Measurements from ENCODE around the gene EMC10. TPM values are rescaled to one million over a fixed set of nuclear protein-coding genes. Genes with fewer than 3 reads are reported as not detected.

EMC10 gene
- total RNA-seq, 1 experiment from 2014 or later = 86.0 TPM

- Histone ChIP-seq H3K27me3 (replicated peaks) (no peaks in the 10 kb centered on the region), H3K4me3 (no peak overlapping the region), H3K4me1 (replicated peaks) (peaks cover 10% of the 10 kb centered on the region), H3K36me3 (peaks cover 21% of the 10 kb centered on the region), H3K9me3 (replicated peaks) (no peaks in the 10 kb centered on the region), H3K27ac (no peak overlapping the region)
- no peak for DNase-seq (ENCODE audit: low read depth in 1 of 2, low spot score in 2 of 2)
Measured at GRCh38 chr19:50477751-50478515, 1.6 kb downstream of the EMC10 start.

DNA sequence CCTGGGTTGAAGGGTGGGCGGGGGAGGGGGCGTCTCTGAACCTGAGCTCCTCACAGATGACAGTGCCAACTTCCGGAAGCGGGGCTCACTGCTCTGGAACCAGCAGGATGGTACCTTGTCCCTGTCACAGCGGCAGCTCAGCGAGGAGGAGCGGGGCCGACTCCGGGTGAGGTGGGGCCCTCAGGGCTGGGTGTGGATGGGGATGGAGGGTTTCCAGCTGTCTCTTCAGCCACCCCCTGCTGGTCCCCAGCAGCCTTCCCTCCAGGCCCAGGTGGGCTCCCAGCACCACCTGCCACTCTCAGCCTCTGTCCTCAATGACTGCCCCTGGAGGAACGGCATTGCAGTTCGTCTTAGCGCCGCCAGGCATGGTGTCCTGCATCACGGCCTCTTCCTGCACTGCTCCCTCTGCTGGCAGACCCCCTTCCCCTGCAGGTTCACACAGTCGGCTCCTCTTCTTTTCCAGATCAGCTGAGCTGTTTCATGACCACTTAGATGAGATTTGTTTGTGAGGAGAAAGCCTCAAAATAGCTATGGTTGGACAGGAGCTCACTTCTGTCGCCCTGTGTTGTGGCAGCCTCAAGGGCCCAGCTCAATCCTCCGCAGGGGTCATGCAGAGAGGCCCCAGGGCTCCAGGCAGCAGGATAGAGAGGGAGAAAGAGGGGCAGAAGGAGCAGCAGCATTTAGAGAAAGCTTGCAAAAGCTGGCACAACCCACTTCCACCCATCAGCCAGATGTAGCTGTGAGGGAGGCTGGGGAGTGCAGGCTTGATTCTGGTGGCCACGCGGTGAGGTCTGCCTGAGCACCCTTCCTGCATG lies 2.8 kb downstream of the EMC10 start:
- no peak overlapping the region for H3K27ac ChIP-seq
- peak; percentile 19 to 75 for DNase-seq (ENCODE audit: low read depth in 1 of 2, low spot score in 2 of 2)
- no peak overlapping the region for H3K4me3 ChIP-seq
- H3K9me3 ChIP-seq (replicated peaks) = no peaks in the 10 kb centered on the region
- peaks cover 21% of the 10 kb centered on the region for H3K36me3 ChIP-seq
- H3K4me1 ChIP-seq (replicated peaks) = peaks cover 10% of the 10 kb centered on the region
- no peaks in the 10 kb centered on the region for H3K27me3 ChIP-seq (replicated peaks)

DNA sequence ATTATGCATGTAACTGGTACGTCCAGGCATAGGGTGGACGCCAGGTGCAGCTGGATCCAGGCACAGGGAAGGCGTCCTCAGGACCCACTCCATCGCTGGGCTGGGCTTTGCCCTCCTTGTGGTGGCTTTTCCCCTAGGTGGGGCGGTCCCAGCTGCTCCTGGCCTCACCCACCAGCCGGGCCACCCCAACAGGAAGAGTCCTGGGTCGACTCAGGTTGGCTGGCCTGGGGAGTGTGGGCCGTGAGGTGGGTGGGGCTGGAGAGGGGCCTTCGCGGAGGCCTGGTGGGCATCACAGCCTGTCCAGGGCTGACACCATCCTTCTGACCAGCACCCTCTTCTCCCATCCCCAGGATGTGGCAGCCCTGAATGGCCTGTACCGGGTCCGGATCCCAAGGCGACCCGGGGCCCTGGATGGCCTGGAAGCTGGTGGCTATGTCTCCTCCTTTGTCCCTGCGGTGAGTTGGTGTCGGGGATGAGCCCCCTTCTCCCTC lies 3.5 kb downstream of the EMC10 start:
- Histone ChIP-seq H3K9me3 (replicated peaks) (no peaks in the 10 kb centered on the region), H3K27ac (no peak overlapping the region), H3K4me1 (replicated peaks) (peaks cover 10% of the 10 kb centered on the region), H3K27me3 (replicated peaks) (no peaks in the 10 kb centered on the region), H3K4me3 (no peak overlapping the region), H3K36me3 (peaks cover 21% of the 10 kb centered on the region)
- DNase-seq (ENCODE audit: low read depth in 1 of 2, low spot score in 2 of 2) = no peak

- Histone ChIP-seq H3K4me3 (no peak overlapping the region), H3K4me1 (replicated peaks) (peaks cover 10% of the 10 kb centered on the region), H3K9me3 (replicated peaks) (no peaks in the 10 kb centered on the region), H3K27ac (no peak overlapping the region), H3K27me3 (replicated peaks) (no peaks in the 10 kb centered on the region), H3K36me3 (peaks cover 21% of the 10 kb centered on the region)
- no peak for DNase-seq (ENCODE audit: low read depth in 1 of 2, low spot score in 2 of 2)
Measured at GRCh38 chr19:50480281-50481111, 4.2 kb downstream of the EMC10 start.

- no peak for DNase-seq (ENCODE audit: low read depth in 1 of 2, low spot score in 2 of 2)
- Histone ChIP-seq H3K27me3 (replicated peaks) (no peaks in the 10 kb centered on the region), H3K4me1 (replicated peaks) (peaks cover 6% of the 10 kb centered on the region), H3K36me3 (peaks cover 21% of the 10 kb centered on the region), H3K4me3 (no peak overlapping the region), H3K27ac (no peak overlapping the region), H3K9me3 (replicated peaks) (peaks cover 4% of the 10 kb centered on the region)
Measured at GRCh38 chr19:50481351-50482149, 5.2 kb downstream of the EMC10 start.

DNA sequence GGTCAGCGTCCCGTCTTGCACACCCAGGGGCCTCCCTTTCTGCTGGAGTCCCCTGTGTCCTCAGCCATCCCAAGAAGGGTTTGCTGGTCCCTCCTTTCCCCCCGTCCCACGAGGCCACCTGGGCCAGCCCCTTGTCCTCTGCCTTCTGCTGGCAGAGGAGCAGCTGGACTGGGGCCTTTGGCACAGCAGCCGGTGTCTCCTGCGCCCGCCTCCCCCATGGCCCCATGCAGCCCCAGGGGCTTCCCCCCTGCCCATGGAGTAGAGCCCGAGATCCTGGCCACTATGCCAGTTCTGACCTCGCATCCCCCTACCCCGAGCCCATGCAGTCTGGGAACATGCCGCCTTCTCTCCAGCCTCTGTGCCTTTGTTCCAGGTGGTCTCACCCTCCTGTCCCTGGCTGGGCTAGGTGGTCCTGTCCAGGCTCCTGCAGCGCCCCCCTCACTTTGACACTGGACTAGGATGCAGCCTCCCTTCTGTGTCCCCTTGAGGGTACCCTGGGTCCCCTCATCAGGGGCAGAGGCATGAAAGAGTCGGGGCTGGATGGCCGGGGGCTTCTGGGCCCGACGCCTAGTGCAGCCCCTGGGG lies 6.1 kb downstream of the EMC10 start:
- H3K27ac ChIP-seq = no peak overlapping the region

DNA sequence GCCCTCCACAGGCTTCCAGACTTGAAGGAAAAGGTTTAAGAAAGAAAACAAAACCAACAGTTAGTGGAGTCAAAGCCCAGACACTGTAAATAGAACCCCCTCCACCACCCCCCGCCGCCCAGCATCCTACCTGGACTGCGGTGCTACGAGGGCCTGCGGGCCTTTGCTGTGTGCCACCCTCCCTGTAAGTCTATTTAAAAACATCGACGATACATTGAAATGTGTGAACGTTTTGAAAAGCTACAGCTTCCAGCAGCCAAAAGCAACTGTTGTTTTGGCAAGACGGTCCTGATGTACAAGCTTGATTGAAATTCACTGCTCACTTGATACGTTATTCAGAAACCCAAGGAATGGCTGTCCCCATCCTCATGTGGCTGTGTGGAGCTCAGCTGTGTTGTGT lies 6.6 kb downstream of the EMC10 start:
- H3K9me3 ChIP-seq (replicated peaks) = peaks cover 8% of the 10 kb centered on the region
- H3K36me3 ChIP-seq = peaks cover 21% of the 10 kb centered on the region
- H3K4me3 ChIP-seq = no peak overlapping the region
- no peak for DNase-seq (ENCODE audit: low read depth in 1 of 2, low spot score in 2 of 2)
- H3K27me3 ChIP-seq (replicated peaks) = no peaks in the 10 kb centered on the region; the same call in 1 of the 2 replicates
- no peak overlapping the region for H3K27ac ChIP-seq
- H3K4me1 ChIP-seq (replicated peaks) = no peaks in the 10 kb centered on the region

More for the DNA sequence above, 6.1 kb downstream of the EMC10 start:
- Histone ChIP-seq H3K9me3 (replicated peaks) (peaks cover 8% of the 10 kb centered on the region), H3K4me1 (replicated peaks) (peaks cover 2% of the 10 kb centered on the region), H3K27me3 (replicated peaks) (no peaks in the 10 kb centered on the region; the same call in 1 of the 2 replicates), H3K4me3 (no peak overlapping the region), H3K36me3 (peaks cover 21% of the 10 kb centered on the region)
- DNase-seq (ENCODE audit: low read depth in 1 of 2, low spot score in 2 of 2) = no peak

DNA sequence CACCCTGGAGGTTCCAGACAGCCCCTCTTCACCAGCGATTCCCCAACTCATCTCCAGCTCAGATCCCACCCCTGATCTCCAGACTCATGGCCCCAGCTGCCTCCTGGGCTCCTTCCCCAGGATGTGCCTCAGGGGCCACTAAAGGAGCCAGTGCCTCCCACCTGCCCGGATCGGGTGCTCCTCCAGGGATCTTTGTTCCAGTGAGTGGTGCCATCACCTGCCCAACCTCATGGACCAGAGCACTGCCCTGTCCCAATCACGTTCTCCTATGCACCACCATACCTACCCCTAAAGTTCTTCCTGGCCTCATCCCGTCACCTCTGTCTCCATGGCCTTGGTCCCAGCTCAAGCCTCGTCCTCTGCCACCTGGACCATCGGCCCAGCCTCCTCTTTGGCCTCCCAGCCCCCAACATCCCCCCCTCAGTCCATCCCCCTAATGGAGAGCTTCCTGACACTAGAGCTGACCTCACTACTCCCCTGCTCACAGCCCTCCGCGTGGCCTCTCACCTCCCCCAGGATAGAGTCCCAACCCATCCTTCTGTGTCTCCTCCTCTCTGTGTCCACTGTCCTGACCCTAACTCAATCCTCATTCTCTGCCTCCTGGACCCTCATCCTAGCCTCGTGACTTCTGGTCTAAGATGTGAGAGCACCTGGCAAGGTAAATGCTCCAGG lies 9.1 kb downstream of the EMC10 start:
- Histone ChIP-seq H3K4me3 (no peak overlapping the region), H3K4me1 (replicated peaks) (no peaks in the 10 kb centered on the region), H3K27me3 (replicated peaks) (peaks cover 3% of the 10 kb centered on the region; the same call in 1 of the 2 replicates), H3K27ac (no peak overlapping the region), H3K36me3 (peaks cover 7% of the 10 kb centered on the region), H3K9me3 (replicated peaks) (peaks cover 8% of the 10 kb centered on the region)
- no peak for DNase-seq (ENCODE audit: low read depth in 1 of 2, low spot score in 2 of 2)

GRCh38 chr19:50486823-50487515 lies 10.7 kb downstream of the EMC10 start:
- Histone ChIP-seq H3K9me3 (replicated peaks) (peaks cover 8% of the 10 kb centered on the region), H3K27ac (no peak overlapping the region), H3K4me1 (replicated peaks) (no peaks in the 10 kb centered on the region), H3K4me3 (no peak overlapping the region), H3K27me3 (replicated peaks) (peaks cover 6% of the 10 kb centered on the region; the same call in 1 of the 2 replicates), H3K36me3 (no peaks in the 10 kb centered on the region)
- no peak for DNase-seq (ENCODE audit: low read depth in 1 of 2, low spot score in 2 of 2)

DNA sequence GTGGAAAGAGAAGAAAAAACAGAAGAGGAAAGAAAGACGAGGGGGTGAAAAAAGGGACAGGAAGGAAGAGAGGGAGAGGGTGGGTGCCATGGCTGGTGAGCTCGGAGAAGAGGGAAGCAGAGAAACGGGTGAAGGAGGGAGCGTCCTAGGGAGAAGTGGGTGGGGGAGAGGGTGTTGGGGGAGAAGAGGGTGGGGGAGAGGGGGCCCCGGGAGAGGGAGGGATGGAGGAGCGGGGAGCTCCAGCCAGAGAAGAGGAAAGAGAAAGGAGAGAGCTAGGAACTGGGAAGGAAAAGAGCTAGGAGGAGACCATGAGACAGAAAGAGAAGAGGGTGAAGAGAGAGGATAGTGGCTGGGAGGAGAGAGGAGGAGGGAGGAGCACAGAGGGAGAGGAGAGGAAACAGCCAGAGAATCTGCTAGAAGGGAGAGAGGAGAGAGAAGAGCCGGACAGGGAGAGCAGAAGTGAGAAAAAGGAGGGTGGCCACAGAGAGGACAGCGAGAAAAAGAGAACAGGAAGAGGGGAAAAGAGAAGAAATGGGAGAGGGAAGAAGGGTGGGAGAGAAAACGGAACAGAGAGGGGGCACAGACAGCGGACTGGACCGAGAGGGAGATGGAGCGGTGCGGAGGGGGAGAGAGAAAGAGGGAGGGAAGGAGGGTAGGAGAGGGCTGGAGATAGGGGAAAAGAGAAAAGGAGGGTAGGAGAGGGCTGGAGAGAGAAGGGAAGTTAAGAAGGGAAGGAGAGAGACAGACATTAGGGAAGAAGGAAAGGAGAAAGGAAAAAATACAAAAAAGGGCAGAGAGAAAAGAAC lies 12.3 kb downstream of the EMC10 start:
- Histone ChIP-seq H3K4me1 (replicated peaks) (no peaks in the 10 kb centered on the region), H3K4me3 (no peak overlapping the region), H3K9me3 (replicated peaks) (peaks cover 8% of the 10 kb centered on the region), H3K27ac (no peak overlapping the region), H3K27me3 (replicated peaks) (peaks cover 9% of the 10 kb centered on the region; the same call in 1 of the 2 replicates), H3K36me3 (no peaks in the 10 kb centered on the region)
- DNase-seq (ENCODE audit: low read depth in 1 of 2, low spot score in 2 of 2) = no peak

GRCh38 chr19:50489461-50490011 lies 13.2 kb downstream of the EMC10 start:
- Histone ChIP-seq H3K4me3 (no peak overlapping the region), H3K27me3 (replicated peaks) (peaks cover 9% of the 10 kb centered on the region; the same call in 1 of the 2 replicates), H3K9me3 (replicated peaks) (peaks cover 8% of the 10 kb centered on the region), H3K36me3 (no peaks in the 10 kb centered on the region), H3K4me1 (replicated peaks) (no peaks in the 10 kb centered on the region), H3K27ac (no peak overlapping the region)
- DNase-seq (ENCODE audit: low read depth in 1 of 2, low spot score in 2 of 2) = no peak
